COR-L47 (cell line): ENCODE results near the gene ABAT.
"Not testable (repeated sequence)": the region's sequence is repeated elsewhere in the genome, so short reads cannot be mapped to it uniquely, and the experiment has no call there.

Source experiments
- DNase-seq: peaks from one replicate; lab custom pipeline; 2025; lab: John Stamatoyannopoulos, UW

ABAT gene

DNA sequence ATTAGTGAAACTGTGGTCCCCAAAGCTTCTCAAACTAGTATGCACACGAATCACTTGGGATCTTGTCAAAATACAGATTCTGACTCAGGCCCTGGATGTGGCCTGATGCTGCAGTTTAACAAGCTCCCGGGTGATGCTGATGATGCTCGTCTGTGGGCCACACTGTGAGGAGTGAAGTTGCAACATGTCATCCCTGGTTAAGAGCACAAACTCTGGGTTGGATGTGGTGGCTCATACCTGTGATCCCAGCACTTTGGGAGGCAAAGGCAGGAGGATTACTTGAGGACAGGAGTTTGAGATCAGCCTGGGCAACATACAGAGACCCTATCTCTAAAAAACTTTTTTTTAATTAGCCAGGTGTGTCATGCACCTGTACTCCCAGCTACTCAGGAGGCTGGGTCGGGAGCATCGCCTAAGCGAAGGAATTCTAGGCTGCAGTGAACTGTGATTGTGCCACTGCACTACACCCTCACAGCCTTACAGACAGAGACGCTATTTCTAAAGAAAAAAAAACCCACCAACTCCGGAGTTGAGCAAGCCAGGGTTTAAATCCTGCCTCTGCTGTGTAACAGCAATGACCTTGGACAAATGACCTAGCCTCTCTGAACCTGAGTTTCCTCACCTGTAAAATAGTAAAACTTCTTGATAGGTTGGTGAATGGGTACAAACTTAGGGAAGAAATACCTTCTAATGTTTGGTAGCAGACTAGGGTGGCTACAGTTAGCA is 24.4 kb upstream of the ABAT start:
- DNase-seq: no peak

DNA sequence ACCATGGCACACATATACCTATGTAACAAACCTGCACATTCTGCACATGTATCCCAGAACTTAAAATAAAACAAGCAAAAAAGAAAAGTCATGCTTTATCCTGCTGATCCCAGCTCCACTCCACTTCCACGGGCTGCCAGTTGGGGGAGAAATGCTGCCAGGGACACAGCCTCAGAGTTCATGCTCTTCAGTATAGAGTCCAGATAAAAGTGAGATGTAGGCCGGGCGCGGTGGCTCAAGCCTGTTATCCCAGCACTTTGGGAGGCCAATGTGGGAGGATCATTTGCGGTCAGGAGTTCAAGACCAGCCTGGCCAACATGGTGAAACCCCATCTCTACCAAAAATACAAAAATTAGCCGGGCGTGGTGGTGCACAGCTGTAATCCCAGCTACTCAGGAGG is 22.5 kb upstream of the ABAT start:
- DNase-seq: not testable (repeated sequence)

DNA sequence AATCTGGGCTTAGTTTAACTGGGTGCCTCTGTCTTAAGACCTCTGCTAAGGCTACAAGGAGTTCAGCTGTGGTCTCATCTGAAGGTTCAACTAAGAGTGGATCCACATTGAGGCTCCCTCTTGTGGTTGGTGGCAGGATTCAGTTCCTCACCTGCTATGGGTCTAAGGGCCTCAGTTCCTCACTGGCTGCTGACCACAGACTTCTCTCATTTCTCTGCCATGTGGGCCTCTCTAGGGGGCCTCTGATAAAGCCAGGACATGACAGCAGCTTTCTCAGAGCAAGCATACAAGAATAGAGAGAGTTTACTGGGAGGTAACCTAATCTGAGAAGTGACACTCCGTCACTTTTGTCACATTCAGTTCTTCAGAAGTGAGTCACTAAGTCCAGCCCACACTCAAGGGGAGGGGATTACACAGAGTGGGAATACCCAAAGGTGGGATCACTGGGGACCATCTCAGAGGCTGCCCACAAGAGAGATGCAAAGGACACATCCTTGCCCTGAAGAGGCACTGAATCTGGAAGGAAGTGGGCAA is 19.2 kb upstream of the ABAT start:
- DNase-seq: peak; percentile 17

DNA sequence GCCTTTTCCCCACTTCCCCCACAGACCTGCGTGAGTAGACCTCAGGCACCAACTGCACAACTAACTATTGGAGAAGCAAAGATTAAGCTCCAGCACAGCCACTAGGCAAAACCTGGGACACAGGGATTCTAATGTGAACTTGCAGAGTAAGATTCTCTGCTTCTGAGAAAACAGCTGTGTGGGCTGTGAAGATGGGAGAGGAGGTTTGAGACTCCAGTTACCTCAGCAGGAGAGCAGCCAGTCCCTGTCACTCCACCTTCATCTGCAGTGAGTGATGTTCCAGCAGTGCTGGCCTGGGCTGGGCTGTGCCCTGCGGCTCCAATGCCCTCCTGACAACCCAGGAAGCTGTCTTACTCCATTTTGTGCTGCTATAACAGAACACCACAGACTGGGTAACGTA is 18.0 kb upstream of the ABAT start:
- no peak for DNase-seq

DNA sequence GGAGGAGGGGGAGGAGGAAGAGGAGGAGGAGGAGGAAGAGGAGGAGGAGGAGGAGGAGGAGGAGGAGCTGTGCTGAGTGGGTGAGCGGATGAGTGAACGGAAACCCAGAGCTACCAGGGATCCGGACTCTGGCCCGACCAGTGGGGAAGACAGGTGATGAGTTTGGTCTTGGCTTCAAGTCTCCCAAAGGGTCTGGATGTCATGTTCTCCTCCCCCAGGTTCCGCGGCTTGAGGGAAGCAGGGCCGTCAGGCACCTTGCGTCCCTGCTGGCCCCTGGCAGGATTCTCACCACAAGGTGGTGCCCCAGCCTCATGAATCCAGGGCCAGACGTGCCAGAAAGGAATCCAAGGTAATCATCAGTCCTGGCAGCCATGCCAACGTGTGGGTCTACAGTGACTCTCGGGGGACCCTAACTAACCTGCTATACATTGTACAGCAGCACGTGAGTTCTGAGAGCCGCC is 13.5 kb upstream of the ABAT start:
- DNase-seq: peak; percentile 73

DNA sequence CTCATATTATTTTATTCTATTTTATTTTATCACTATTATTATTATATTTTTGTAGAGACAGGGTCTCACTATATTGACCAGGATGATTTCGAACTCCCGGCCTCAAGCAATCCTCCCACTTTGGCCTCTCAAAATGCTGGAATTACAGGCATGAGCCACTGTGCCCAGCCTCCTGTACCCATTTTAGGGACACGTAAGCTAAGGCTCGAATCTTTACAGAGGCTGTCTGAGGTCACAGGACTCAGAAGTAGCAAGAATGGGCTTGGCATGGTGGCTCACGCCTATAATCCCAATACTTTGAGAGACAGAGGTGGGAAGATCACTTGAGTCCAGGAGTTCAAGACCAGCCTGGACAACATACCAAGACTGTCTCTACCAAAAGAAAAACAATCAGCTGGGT is 12.7 kb upstream of the ABAT start:
- DNase-seq: no peak

DNA sequence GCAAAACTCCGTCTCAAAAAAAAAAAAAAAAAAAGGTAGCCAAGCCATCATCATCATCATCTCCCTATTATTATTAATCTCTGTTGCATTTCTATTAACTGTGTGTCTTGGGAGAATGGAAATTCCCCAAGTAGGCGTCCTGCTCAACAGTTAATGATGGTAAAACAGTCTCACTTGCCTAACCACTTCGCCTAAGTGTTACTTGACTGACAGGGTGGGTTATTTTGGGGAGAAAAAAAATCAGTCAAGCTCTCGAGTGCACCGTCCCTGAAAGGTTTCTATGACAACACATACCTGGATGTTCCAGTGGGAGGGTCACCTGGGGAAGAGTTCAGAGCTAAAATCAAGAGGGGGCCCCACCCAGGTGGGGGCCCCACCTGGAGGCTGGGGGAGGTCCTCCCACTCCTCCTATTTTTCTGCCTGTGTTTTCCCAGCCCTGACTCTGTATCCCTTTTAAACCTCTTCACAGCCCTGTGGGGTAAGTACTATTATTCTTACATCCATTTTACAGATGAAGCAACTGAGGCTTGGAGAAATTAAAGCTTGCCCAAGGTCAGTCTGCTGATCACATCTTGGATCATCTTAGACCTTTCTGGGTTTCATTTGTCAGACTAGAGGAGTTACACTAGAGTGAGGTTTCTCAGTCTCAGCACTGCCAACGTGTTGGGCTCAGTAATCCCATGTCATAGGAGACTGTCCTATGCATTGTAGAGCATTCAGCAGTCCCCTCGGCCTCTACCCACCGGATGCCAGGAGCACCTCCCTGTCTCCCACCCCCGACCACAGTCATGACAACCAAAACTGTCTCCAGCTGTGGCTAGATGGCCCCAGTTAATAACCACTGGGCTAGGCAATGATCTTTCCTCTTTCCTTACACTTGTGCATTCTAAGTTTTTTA is 11.0 kb upstream of the ABAT start:
- no peak for DNase-seq

DNA sequence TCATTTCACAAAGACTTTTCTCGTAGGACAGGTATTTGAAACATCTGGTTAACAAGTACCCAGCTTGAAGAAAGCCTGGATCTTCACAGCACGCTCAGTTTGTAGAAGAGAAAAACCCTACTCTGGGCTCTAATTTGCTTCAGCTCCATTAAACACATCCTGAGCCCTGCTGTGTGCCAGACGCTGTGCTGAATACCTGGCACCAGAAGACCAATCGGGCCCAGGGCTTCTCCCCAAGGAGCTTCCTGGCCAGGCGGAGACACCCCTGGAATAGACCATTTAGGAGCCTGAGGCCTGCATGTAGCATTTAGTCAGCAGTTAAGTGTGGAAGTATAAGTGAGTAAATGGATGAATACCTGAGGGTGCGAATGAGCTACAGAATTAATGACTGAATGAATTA is 8.9 kb upstream of the ABAT start:
- DNase-seq: no peak

DNA sequence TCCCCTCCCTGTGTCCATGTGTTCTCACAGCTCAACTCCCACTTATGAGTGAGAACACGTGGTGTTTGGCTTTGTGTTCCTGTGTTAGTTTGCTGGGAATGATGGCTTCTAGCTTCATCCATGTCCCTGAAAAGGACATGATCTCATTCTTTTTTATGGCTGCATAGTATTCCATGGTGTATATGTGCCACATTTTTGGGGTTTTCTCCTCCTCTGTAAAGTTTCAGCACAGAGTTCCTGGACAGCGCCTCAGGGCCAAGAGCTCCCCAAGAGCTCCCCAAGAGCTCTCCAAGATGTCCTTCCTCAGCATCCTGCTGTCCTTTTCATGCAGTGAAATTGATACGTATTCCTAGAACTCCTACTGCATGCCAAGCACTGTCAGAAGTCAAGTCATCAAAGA is 6.9 kb upstream of the ABAT start:
- DNase-seq: no peak

DNA sequence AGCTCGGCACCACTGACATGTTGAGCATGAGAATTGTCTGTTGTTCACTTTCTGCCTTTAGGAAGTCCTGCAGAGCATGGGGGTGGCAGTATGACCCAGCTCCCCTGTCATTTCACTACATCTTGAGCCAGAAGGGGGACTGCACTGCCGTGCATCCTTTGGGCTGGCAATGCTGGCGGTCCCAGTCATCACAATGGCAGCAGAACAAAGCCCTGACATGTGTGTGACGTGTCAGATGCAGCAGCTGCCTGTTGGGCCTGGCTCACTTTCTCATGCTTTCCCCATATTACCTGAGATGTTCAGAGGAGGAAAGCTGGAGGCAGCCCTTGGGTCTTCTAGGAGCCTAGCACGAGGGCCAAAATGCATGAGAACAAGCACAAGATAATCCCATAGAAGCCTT is 6.3 kb upstream of the ABAT start:
- DNase-seq: no peak

DNA sequence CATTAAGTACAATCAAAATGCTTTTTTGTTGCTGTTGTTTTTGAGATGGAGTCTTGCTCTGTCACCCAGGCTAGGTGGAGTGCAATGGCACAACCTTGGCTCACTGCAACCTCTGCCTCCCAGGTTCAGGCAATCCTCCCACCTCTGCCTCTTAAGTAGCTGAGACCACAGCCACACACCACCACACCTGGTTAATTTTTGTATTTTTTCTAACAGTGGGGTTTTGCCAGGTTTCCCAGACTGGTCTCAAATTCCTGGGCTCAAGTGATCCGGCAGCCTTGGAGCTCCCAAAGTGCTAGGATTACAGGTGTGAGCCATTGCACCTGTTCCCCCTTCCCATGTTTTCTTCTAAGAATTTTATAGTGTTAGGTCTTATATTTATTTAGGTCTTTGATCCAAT is 4.9 kb upstream of the ABAT start:
- no peak for DNase-seq

DNA sequence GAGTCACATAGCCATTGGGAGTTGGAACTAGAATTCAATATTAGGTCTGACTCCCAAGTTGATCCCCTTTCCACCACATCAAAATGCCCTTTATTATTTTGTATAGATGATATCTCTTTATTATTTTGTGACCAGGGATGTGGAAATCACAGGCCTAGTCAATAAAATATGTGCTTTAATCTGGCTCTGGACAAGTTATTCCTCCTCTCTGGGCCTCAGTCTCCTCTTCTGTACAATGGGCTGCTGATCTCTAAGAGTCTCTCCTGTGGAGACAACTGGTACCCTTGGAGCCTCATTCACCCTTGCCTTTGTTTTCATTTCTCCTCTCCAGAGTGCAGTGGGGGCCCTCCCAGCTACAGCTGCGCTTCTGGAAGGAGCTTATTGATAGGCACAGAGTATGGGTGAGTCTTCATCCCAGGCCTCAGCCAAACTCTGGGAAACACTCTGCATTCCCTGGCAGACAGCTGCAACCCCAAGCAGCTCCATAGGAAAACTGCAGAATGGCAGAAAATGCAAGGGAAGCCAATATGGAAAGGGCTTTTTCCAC is 4.3 kb upstream of the ABAT start:
- DNase-seq: no peak

DNA sequence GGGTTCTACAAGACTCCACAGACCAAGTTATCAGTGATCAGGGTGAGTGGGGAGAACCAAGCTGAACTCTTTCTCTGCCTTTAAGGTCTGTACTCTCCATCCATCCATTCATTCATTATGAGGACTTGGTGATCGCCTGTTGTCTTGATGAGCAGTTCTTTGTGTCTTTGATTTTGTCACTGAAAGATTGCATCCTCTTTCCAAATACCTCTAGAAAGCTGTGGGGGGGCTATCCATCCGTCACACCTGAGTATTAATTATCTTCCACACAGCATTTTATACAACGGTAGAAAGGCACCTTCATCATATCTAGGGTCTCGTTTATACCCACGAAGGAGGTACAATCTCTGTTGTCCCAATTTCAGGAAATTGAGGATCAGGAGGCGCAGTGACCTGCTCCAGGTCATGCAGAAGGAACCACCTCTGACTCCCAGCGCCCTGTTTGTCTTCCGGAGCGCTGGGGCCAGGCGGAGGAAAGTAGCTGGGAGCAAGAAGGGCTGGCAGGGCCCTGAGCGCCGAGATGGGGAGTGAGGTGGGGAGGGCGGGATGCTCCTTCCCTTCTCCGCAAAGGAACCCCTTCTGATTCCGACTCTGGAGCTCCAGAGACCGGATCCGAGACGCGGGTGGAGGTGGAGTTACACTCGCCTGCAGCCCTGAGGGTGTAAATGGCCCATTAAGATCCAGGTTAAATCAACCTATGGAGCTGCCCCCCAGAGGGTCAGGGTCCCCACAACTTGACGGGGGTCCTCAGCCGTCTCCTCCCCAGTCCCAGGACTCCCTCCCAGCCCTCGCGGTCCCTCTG is 605 bp upstream of the ABAT start:
- no peak for DNase-seq

DNA sequence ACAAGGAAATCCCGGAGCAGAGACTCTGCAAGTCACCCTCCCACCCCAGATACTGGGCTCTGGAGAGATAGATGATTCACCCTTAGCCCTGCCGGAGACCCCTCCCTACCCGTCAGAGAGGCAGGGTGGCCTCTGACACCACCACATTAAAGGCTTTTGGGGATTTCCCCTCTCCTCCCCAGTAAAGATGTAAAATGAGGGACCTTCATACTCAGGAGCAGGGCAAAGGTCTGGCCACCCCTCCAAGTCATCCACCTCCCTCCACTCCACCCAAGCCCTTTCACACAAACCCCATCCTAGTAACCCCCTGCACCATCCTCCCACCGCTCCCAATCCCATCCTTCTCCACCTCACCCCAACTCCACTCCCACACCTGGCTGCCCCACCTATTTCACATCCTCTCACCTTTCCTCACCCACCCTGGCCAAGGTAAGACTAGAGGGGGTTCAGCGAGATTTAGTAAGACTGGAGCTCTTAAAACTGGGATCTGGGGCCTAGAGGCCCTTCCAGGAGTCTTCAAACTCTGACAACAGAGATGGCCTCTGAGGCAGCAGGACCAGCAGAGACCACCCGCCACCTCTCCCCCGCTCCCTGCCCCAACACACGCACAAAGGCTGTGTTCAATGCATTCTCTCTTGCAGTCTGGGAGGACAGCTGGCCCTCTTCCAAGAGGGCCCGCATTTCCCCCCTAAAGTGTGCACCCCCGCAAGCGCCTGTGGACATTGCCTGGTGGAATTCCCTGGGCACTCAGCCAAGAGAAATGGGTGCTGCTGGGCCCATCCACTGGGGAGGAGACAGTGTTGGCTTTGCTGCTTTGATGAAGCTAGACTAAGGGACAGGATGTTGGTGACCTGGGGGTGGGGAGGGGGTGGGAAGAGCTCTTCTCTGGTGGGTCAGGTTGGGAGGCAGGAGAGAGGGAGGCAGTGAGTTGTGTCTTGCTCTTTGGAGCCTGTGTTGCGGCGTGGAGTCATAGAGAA is 1.1 kb downstream of the ABAT start:
- DNase-seq: no peak

DNA sequence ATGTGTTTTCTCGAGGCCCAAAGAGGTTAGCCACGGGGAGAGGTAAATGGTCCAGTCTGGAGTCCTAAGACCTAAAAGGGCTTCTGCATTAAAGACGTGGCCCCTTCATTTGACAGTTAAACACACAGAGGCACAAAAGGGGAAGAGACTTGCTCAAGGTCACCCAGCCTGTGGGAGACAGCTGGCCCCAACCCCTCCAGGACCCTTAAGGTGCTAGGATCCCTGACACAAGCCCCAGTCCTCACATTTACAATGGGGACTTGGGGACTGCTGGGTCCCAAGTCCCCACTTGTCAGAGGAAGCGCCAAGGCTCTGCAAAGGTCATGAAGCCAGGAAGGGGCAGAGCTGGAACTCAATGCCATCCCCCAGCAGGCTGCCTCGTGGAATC is 1.7 kb downstream of the ABAT start:
- DNase-seq: no peak

DNA sequence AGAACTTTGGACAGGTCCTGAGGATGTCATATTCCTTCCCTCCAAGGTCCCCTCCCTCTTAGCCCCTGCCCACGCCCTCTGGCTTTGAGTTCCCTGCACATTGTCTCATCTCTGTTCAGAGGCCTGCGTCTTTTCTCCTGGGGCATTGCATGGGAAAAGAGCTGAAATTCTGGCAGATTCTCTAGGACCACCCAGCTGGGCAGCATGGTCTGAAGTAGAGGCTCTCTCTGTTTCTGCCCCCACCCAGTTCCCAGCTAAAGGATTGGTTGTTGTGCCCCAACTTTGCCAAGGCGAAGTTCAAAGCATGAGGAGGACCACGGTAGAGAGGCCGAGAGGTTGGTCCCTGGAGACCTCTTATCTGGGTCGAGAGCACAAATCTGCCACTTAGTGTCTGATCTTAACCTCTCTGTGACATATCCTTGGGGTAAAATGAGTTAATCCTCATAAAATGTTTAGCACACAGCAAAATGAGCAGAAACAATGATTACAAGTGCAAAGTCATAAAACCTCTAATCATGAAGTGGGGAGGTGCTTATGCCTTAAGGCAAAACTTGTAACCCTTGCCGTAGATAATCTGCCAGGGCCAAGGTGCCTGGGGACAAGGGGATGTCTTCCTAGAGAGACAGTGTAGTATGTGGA is 2.4 kb downstream of the ABAT start:
- DNase-seq: no peak

DNA sequence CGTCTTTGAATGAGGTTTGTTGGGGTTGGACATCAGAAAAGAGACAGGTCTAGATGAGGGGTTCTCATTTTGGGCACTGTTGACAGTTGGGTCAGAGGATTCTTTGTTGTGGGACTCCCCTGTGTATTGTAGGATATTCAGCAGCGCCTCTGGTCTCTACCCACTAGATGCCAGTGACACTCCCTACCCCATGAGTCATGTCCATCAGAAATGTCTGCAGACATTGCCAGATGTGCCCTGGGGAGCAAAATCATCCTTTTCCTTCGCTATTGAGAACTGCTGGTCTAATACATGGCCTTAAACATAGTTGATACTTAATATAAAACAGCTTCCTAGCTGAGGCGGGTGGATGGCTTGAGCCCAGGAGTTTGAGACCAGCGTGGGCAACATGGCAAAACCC is 3.1 kb downstream of the ABAT start:
- no peak for DNase-seq

DNA sequence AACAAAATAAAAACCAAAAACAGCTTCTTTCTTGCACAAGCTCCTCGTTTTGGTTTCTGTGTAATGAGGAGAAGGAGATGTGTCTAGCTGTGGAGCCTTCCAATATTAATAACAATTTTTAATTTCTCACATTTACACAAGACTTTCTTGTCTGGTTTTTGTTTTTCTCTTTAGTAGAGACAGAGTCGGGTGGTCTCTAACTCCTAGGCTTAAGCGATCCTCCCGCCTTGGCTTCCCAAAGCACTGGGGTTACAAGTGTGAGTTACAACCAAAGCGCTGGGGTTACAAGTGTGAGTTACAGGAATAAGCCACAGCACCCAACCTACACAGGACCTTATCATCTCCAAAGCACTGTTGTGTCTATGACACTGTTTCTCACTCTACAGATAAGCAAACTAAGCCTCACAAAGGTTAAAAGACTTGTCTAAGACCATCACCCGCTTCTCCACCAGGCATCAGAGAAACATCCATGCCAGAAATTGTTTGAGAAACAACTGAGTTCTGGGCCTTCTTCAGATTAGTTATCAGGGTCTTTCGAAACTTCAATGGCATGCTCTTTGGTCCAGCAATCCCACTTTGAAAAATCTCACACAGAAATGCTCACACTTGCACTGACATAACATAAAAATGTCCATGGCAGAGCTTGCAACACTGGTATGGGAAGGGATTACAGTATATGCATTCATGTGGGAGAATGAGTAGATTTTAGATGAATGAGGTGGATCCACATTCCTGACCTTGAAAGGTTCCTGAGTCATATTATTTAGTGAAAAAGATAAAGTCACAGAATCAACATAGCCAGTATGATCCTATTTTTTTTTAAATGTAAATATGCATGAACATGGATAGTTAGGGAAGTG is 3.9 kb downstream of the ABAT start:
- DNase-seq: no peak

DNA sequence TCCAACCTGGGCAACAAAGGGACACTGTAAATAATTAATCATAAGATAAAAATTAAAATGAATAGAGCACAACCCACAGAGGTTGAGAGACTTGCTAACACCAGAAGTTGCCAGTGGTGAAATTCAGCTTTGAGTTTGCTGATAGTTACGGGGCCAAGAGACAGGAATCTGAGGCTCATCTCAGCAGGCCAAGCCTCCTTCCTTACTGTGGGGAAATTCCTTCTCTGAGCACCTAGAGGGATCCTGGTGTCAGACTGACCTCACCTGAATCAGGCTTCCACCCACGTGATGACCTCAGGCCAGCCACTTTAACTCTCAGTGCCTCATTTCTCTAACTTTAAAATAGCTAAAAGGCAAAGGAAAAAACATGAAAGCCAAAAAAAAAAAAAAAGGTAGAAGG is 4.7 kb downstream of the ABAT start:
- DNase-seq: no peak
